Astrocyte (in vitro differentiated cells and primary cell): ENCODE measurements around the gene NTRK1. TPM values are rescaled to one million over a fixed set of nuclear protein-coding genes. Genes with fewer than 3 reads are reported as not detected.
A peak's percentile ranks its signal among the peaks of the same experiment; 100 is the strongest.

ENCODE experiments used
- DNase-seq: peaks from one replicate; pipeline ENCODE4 v3.0.0-alpha.2; 2010; ENCODE audit warnings: low read depth
- FAIRE-seq: peaks from 2 replicates; lab custom pipeline; 2011; peaks lifted over from hg19 to GRCh38; lab: Jason Lieb, UNC
- H2AFZ ChIP-seq: 2 replicates; pipeline ENCODE4 v1.6.0; 2012; ENCODE audit warnings: low read depth, low read length, inconsistent platforms
- H3K27ac ChIP-seq: 2 replicates; pipeline ENCODE4 v1.5.1; 2011; ENCODE audit warnings: low read depth, low read length, inconsistent platforms
- H3K27me3 ChIP-seq: 2 replicates; pipeline ENCODE4 v1.6.0; 2011; ENCODE audit warnings: low read length, inconsistent platforms; ENCODE audit not compliant: insufficient read depth
- H3K36me3 ChIP-seq: 2 replicates; pipeline ENCODE4 v1.5.1; 2011; ENCODE audit warnings: low read length, inconsistent platforms; ENCODE audit not compliant: insufficient read depth
- H3K4me1 ChIP-seq: 2 replicates; pipeline ENCODE4 v1.5.1; 2011; ENCODE audit warnings: low read length, inconsistent platforms; ENCODE audit not compliant: insufficient read depth
- H3K4me2 ChIP-seq: 2 replicates; pipeline ENCODE4 v1.6.0; 2012; ENCODE audit warnings: low read length, inconsistent platforms
- H3K4me3 ChIP-seq: 2 replicates; pipeline ENCODE4 v1.5.1; 2011; ENCODE audit warnings: low read depth, mild to moderate bottlenecking, low read length, inconsistent platforms; ENCODE audit not compliant: insufficient read depth
- H3K79me2 ChIP-seq: 2 replicates; pipeline ENCODE4 v1.6.0; 2012; ENCODE audit warnings: mild to moderate bottlenecking, low read length, inconsistent platforms; ENCODE audit not compliant: insufficient read depth
- H3K9ac ChIP-seq: 2 replicates; pipeline ENCODE4 v1.6.0; 2012; ENCODE audit warnings: mild to moderate bottlenecking, low read length, inconsistent platforms
- H3K9me3 ChIP-seq: 2 replicates; pipeline ENCODE4 v1.5.1; 2012; ENCODE audit warnings: low read depth, mild to moderate bottlenecking, low read length, inconsistent platforms; ENCODE audit not compliant: insufficient read depth
- H4K20me1 ChIP-seq: 2 replicates; pipeline ENCODE4 v1.6.0; 2012; ENCODE audit warnings: low read length, inconsistent platforms; ENCODE audit not compliant: insufficient read depth
- H3K27ac Mint-ChIP-seq: one replicate; pipeline ENCODE4 v1.8.0; 2021; ENCODE audit warnings: mild to moderate bottlenecking, mixed read lengths; ENCODE audit not compliant: unreplicated experiment
- H3K27me3 Mint-ChIP-seq: one replicate; pipeline ENCODE4 v1.8.0; 2021; ENCODE audit warnings: low read depth, mixed read lengths; ENCODE audit not compliant: unreplicated experiment
- H3K36me3 Mint-ChIP-seq: one replicate; pipeline ENCODE4 v1.8.0; 2021; ENCODE audit warnings: low read depth, mixed read lengths; ENCODE audit not compliant: unreplicated experiment
- H3K4me1 Mint-ChIP-seq: one replicate; pipeline ENCODE4 v1.8.0; 2021; ENCODE audit warnings: low read depth, mixed read lengths; ENCODE audit not compliant: unreplicated experiment
- H3K4me3 Mint-ChIP-seq: one replicate; pipeline ENCODE4 v1.8.0; 2021; ENCODE audit warnings: mild to moderate bottlenecking, moderate library complexity, mixed read lengths; ENCODE audit not compliant: unreplicated experiment
- H3K9me3 Mint-ChIP-seq: one replicate; pipeline ENCODE4 v1.8.0; 2021; ENCODE audit warnings: mild to moderate bottlenecking, mixed read lengths; ENCODE audit not compliant: unreplicated experiment
- EZH2 ChIP-seq: IDR thresholded peaks from 2 replicates; pipeline ENCODE4 v1.6.1; 2012; ENCODE audit warnings: mild to moderate bottlenecking, low read length, inconsistent platforms; ENCODE audit not compliant: insufficient read depth
- total RNA-seq: library from RNA; stranded (reverse); gene quantifications from 2 replicates; pipeline ENCODE4 v1.2.1, GENCODE V29; 2021
- TF ChIP-seq, protein P1 (sequence below): IDR thresholded peaks from 2 replicates; pipeline ENCODE4 v1.5.1; 2011; ENCODE audit warnings: low read depth, mild to moderate bottlenecking, inconsistent platforms, low read length, moderate library complexity; ENCODE audit not compliant: insufficient read depth

Gene NTRK1
- total RNA-seq, 1 donor from 2014 or later: 0.27 TPM

DNA sequence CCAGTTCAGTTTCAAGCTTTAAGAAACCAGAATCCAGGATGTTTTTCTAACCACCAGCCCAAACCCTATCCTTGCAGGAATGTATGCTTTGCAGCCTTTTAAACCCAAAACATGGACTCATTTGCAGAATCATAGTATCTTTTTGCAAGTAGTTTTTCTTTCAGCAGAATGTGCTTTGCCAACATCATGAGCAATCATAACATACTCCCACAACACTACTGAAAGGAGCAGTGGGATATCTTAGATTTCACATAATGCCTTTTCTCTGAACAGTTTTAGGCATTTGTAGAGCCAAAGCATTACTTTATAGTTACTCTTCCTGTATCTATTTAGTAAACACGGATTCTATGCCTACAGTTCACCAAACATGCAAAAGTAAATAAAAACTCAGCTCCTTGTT lies 34.0 kb upstream of the NTRK1 start:
- H3K27me3 ChIP-seq: peaks cover 15% of the 10 kb centered on the region

DNA sequence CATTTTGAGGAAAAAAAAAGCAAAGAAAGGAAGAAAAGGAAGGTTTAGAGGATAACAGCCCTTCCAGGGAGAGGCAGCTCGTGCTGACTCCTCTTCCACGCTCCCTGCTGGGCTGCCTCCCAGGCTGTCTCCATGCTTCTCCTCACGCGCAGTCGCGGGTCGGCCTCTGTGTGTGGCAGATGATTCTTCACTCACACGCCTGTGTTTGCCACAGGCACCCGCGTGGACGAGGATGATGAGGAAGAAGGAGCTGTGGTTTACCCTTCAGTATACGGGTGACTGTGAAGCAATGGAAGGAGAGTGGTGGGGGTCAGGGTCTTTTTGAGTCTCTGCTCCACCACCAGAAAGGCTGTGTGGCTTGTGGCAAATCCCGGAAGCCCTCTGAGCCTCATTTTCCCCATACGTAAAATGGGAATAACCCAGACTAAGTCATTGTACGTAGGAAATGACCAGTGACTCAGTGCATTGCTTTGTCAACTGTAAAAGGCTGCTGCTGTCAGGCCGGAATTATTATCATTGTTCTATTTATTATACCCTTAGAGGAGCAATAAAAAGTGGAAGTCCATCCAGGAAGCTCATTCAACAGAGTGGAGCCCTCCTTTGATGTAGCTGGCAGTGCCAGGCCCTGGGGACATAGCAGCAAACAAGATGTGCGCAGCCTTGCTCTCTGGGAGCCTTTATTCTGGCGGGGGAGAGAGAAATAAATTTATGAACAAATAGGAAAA lies 32.1 kb upstream of the NTRK1 start:
- H3K27ac ChIP-seq: no peak overlapping the region
- no peaks in the 10 kb centered on the region for H3K79me2 ChIP-seq
- H3K4me1 Mint-ChIP-seq: peaks cover 2% of the 10 kb centered on the region
- H3K4me3 ChIP-seq: no peak overlapping the region
- H3K4me3 Mint-ChIP-seq: no peak overlapping the region
- H3K4me2 ChIP-seq: no peak overlapping the region
- peaks cover 4% of the 10 kb centered on the region for H3K9me3 Mint-ChIP-seq
- TF ChIP-seq, protein P1, sequence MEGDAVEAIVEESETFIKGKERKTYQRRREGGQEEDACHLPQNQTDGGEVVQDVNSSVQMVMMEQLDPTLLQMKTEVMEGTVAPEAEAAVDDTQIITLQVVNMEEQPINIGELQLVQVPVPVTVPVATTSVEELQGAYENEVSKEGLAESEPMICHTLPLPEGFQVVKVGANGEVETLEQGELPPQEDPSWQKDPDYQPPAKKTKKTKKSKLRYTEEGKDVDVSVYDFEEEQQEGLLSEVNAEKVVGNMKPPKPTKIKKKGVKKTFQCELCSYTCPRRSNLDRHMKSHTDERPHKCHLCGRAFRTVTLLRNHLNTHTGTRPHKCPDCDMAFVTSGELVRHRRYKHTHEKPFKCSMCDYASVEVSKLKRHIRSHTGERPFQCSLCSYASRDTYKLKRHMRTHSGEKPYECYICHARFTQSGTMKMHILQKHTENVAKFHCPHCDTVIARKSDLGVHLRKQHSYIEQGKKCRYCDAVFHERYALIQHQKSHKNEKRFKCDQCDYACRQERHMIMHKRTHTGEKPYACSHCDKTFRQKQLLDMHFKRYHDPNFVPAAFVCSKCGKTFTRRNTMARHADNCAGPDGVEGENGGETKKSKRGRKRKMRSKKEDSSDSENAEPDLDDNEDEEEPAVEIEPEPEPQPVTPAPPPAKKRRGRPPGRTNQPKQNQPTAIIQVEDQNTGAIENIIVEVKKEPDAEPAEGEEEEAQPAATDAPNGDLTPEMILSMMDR: no peak
- TF ChIP-seq EZH2: no peak
- FAIRE-seq (no peak), DNase-seq (no peak)
- H3K4me1 ChIP-seq: no peaks in the 10 kb centered on the region
- no peak overlapping the region for H3K9ac ChIP-seq
- H3K27me3 Mint-ChIP-seq: peaks cover 54% of the 10 kb centered on the region
- no peak overlapping the region for H2AFZ ChIP-seq
- no peak overlapping the region for H3K27ac Mint-ChIP-seq
- H3K9me3 ChIP-seq: no peaks in the 10 kb centered on the region
- peaks cover 30% of the 10 kb centered on the region for H3K27me3 ChIP-seq
- no peaks in the 10 kb centered on the region for H3K36me3 ChIP-seq
- H4K20me1 ChIP-seq: peaks cover 5% of the 10 kb centered on the region
- H3K36me3 Mint-ChIP-seq: peaks cover 5% of the 10 kb centered on the region

More for the DNA sequence above, 34.0 kb upstream of the NTRK1 start:
- no peak for FAIRE-seq
- Histone ChIP-seq H3K4me1 (peaks cover 6% of the 10 kb centered on the region), H4K20me1 (no peaks in the 10 kb centered on the region), H3K4me3 (no peak overlapping the region), H3K36me3 (no peaks in the 10 kb centered on the region), H3K27ac (no peak overlapping the region), H3K9ac (no peak overlapping the region), H3K4me2 (no peak overlapping the region), H2AFZ (no peak overlapping the region), H3K79me2 (no peaks in the 10 kb centered on the region), H3K9me3 (no peaks in the 10 kb centered on the region)
- Mint-ChIP-seq H3K4me1 (peaks cover 15% of the 10 kb centered on the region), H3K4me3 (no peak overlapping the region), H3K36me3 (peaks cover 4% of the 10 kb centered on the region), H3K9me3 (peaks cover 10% of the 10 kb centered on the region), H3K27ac (no peak overlapping the region), H3K27me3 (peaks cover 51% of the 10 kb centered on the region)
- TF ChIP-seq, protein P1: no peak
- TF ChIP-seq EZH2: no peak
- peak; percentile 20 for DNase-seq

DNA sequence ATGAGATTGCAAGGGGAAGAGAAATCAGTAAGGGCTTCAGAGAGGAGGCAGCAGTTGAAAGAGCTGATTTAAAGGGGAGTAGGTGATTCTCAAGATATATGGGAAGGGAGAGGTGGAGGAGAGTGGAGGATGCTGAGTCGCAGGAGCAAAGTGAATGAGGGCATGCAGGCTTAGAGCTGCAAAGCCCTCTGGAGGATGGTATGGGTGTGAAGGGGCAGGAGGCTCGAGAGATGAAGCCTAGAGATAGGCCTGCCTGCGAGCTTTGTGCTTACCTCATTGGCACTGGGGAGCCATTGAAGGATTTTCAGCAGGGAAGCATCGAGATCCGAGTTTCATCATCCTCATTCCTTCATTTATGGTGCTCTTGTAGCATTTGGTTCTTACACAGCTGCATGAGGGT lies 28.2 kb upstream of the NTRK1 start:
- no peak overlapping the region for H3K27ac Mint-ChIP-seq
- Histone ChIP-seq H3K9ac (no peak overlapping the region), H3K9me3 (no peaks in the 10 kb centered on the region), H3K4me3 (no peak overlapping the region), H3K36me3 (no peaks in the 10 kb centered on the region), H4K20me1 (peaks cover 5% of the 10 kb centered on the region), H3K79me2 (no peaks in the 10 kb centered on the region), H2AFZ (no peak overlapping the region), H3K27ac (no peak overlapping the region), H3K4me2 (no peak overlapping the region), H3K27me3 (peaks cover 58% of the 10 kb centered on the region), H3K4me1 (no peaks in the 10 kb centered on the region)
- peaks cover 2% of the 10 kb centered on the region for H3K4me1 Mint-ChIP-seq
- H3K27me3 Mint-ChIP-seq: peaks cover 83% of the 10 kb centered on the region
- H3K36me3 Mint-ChIP-seq: peaks cover 3% of the 10 kb centered on the region
- FAIRE-seq (no peak), DNase-seq (no peak)
- no peak overlapping the region for H3K4me3 Mint-ChIP-seq
- TF ChIP-seq, protein P1: no peak
- TF ChIP-seq EZH2: no peak
- no peaks in the 10 kb centered on the region for H3K9me3 Mint-ChIP-seq
